HL-60/S4 treated with phorbol 12-myristate 13-acetate at 8.2 ng/mL for 4 days and 3 days (cell line): ENCODE data around the gene IL1B.

ENCODE experiments used
- in situ Hi-C: fragments of 300-500 bp; cut with MboI; formaldehyde crosslinking; loops from 2 replicates; pipeline ENCODE4 v1.15.0; 2022; ENCODE audit warnings: low sequenced_read_pairs

IL1B gene

GRCh38 chr2:112830682-112831512 lies 5.7 kb downstream of the IL1B start:
- in situ Hi-C loops: loop anchor here (5.0 kb wide), 1 partner anchor 46 kb away; no protein-coding TSS in a partner anchor

DNA sequence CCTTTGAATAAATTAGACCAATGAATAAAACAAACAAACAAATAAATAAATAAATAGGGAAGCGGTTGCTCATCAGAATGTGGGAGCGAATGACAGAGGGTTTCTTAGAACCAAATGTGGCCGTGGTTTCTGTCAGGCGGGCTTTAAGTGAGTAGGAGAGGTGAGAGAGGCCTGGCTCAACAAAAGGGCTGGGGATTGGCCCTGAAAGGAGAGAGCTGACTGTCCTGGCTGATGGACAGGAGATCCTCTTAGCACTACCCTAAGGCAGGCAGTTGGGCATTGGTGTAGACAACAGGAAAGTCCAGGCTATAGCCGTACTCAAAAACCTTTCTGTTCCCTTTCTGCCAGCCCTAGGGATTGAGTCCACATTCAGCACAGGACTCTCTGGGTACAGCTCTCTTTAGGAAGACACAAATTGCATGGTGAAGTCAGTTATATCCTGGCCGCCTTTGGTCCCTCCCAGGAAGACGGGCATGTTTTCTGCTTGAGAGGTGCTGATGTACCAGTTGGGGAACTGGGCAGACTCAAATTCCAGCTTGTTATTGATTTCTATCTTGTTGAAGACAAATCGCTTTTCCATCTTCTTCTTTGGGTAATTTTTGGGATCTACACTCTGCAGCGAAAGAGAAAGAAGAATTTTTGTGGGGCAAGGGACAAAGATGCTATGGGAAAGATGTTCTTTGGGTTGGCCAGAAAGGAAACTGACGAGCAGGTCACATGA lies 6.5 kb downstream of the IL1B start:
- in situ Hi-C loops: loop anchor here (5.0 kb wide), 1 partner anchor 47 kb away; no protein-coding TSS in a partner anchor

DNA sequence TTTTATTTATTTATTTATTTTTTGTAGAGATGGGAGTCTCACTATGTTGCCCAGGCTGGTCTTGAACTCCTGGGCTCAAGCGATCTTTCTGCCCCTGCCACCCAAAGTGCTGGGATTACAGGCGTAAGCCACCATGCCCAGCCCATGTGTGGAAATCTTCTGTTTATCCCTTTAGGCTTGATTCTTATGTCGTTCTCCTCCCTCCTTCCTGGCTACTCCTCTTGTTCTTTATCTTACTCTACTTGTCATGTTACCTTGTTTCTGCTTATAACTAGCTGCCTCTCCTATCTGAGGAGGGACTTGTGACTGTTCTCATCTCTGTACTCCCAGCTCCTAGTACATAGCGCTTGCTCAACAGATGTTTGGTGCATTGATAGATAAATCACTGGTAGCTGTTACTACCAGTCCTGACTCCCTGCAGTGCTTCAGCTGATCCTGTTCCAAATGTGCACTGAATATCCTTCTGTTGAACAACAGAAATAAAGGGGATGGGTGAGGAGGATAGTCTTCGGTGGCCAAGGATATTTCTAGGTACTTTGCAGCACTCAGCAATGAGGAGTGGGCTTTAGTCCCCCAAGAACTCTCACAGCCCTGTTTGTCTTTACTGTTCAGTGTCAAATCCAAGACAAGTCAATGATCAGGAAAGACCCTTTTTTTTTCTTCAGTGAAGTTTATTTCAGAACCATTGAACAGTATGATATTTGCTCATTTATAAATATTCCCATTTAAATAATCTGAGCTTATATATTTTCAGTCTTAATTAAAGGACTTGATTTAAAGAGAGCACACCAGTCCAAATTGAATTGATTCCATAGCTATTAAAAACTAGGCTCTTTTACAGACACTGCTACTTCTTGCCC lies 7.2 kb downstream of the IL1B start:
- in situ Hi-C loops: no loop called here

DNA sequence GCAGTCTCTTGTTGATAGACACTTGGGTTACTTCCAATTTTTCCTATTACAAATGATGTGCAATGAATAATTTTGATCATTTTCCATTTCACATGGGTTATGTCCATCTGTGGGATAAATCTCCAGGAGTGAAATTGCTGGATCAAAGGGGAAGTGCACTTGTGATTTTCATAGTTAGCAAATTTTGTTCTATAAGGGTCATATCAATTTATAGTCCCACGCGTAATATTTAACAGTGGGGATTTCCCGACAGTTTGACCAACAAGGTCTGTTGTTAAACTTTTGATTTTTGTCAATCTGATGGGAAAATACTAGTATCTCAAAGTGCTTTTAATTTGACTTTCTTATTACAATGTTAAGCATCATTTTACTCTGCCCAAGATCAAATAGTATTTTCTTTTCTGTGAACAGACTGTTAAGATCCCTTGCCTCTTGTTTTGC lies 8.3 kb downstream of the IL1B start:
- in situ Hi-C loops: no loop called here

DNA sequence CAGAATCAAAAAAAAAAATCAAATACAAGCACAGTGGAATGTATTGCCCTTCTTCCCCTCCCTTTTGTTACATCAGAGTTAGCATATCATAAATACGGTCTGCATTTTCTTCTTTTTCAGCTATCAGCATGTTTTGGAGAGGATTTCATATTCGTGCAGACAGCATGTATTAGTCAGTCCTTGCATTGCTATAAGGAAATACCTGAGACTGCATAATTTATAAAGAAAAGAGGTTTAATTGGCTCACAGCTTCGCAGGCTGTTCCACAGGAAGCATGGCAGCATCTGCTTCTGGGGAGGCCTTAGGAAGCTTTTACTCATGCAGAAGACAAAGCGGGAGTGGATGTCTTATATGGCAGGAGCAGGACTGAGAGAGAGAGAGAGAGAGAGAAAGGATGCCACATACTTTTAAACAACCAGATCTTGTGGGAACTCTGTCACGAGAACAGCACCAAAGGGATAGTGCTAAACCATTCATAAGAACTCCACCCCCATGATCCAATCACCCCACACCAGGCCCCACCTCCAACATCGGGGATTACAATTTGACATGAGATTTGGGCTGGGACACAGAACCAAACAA lies 8.9 kb downstream of the IL1B start:
- in situ Hi-C loops: no loop called here

DNA sequence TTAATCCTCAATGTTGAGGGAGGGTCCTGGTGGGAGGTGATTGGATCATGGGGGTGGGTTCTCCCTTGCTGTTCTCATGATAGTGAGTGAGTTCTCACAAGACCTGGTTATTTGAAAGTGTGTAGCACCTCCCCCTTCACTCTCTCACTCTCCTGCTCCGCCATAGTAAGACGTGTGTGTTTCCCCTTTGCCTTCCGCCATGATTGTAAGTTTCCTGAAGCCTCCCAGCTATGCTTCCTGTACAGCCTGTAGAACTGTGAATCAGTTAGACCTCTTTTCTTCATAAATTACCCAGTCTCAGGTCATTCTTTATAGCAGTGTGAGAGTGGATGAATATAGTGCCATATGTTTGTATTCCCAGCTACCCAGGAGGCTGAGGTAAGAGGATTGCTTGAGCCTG lies 9.6 kb downstream of the IL1B start:
- in situ Hi-C loops: no loop called here

DNA sequence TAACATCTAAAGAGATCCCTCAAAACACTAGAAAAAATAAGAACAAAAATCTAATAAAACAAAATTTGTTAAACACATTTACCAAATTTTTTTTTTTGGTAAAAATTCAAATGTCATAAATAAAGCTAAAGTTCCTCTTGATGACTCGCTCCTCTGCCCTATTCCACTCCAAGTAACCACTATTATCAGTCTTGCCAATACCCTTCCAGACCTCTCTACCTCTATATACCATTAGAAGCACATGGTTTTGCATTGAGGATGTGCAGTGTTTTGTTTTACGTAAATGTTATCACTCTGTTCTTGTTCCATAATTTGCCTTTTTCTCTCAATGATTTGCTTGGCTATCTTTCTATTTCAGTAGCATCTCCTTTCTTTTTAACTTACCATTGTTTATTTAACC lies 10.9 kb downstream of the IL1B start:
- in situ Hi-C loops: no loop called here

- in situ Hi-C loops: no loop called here
These were observed 11.9 kb downstream of the IL1B start for GRCh38 chr2:112824694-112825085.

- in situ Hi-C loops: no loop called here
These were observed 14.9 kb downstream of the IL1B start for GRCh38 chr2:112821682-112822081.

DNA sequence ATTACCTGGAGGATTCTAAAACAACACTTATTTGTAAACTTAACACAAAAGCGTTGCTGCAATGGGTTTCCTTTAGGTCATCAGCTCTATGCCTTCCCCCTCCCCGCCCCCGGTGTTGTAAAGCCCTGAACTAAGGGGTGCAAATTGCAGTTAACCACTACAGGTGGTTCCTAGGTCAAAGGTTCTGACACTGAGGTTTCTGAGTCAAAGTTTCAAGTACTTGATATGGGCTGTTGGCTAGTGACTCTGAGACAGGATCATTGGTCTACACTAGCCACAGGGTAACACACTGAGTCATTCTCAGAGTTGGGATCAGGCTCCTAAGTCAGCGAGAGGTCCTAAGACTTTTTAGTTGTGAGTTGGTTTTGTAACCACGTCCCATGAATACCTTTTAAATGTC lies 15.4 kb downstream of the IL1B start:
- in situ Hi-C loops: no loop called here

GRCh38 chr2:112820343-112820742 lies 16.2 kb downstream of the IL1B start:
- in situ Hi-C loops: no loop called here

GRCh38 chr2:112819081-112819480 lies 17.5 kb downstream of the IL1B start:
- in situ Hi-C loops: no loop called here

GRCh38 chr2:112818094-112818902 lies 18.3 kb downstream of the IL1B start:
- in situ Hi-C loops: no loop called here

GRCh38 chr2:112817082-112817689 lies 19.4 kb downstream of the IL1B start:
- in situ Hi-C loops: no loop called here

- in situ Hi-C loops: no loop called here
These were observed 22.3 kb downstream of the IL1B start for GRCh38 chr2:112814278-112814677.

DNA sequence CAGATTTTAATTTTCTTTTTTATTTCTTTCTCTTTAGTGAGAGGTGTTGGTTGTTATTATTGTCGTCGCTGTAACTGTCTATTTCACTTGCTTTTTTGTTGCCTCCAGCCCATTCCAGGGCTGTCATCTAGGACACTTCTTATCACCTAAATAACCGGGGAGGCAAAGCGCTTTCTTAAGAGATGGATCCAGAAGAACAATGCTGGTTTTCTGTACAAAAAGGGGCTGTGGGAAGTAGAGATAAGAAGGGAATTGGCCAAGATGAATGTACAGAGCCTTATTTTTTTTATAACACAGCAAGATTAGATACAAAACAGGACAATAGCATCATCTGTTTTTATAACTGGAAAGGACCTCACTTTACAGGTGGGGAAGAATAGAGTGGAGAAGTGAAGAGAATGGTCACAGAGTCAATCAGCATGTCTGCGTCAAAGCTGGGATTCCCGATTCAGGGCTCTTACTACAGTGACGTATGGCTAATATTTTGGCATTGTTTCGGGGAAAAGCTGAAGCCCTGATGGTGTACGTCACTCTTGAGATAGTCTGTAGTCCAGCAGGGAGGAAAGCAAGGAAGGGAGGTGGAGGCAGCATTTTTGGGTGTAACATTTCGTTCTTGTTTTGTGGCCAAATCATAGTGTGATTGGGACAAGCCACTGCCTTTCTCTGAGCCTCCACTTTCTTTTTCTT lies 23.2 kb downstream of the IL1B start:
- in situ Hi-C loops: no loop called here

DNA sequence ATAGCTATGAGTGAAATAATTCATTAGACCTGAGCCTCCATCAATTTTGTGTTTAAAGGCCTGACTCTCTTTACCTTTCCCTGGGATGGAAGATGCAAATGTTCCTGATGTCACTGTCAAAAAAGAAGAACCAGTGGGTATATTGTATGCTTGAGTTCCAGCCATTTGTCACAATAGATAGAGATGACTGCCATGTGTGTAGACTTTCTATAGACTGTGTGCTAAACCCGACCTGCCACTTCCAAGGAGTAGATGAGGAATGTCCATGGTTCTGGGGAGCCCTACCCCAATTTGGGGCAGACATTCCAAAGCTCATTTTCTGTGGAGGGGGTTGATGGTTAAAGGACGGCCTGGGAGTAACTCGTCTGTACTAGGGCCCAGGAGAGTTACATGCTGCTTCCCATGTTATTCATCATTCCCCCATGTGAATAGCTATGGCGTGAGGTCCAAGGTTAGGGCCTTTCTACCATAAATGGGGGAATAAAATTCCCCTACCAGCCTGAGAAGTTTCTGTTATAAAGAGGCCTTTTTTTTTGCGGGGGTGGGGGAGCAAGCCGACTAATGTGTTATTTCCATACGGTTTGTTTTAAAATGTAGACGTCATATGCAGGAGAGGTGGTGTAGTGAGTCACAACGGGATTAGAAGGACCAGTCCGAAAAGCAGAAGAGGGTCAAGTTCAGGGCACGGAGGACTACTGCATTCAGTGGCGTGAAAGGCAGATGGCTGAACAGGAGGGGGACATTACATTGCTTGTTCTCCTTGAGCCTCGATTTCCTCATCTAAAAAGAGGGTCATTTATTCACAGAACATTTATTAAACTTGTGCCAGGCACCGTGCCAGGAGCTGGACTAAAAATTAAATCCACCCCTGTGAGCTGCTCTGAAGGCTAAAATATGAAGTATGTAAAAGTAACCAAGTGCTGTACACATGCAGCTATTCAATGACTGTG lies 24.0 kb downstream of the IL1B start:
- in situ Hi-C loops: no loop called here

- in situ Hi-C loops: no loop called here
These were observed 24.7 kb downstream of the IL1B start for GRCh38 chr2:112811841-112812306.
